Measurements from ENCODE around the gene PRKAG1. TPM values are rescaled to one million over a fixed set of nuclear protein-coding genes. Genes with fewer than 3 reads are reported as not detected.

The PRKAG1 gene
- total RNA-seq, 2 experiments from 2014 or later = 58.9 to 66.0 TPM

- no peaks in the 10 kb centered on the region for H3K27me3 Mint-ChIP-seq
- ATAC-seq = no peak
- H3K27ac Mint-ChIP-seq = no peak overlapping the region
- CTCF ChIA-PET = interaction anchor here (1.0 to 4.7 kb wide), 3 partner anchors 12 to 65 kb away, joined by 3 to 20 read pairs (median 4); partner anchors contain the start of gene RHEBL1
- H3K4me3 Mint-ChIP-seq = no peak overlapping the region
- peaks cover 24% of the 10 kb centered on the region for H3K36me3 Mint-ChIP-seq
- DNase-seq = no peak
- no peaks in the 10 kb centered on the region for H3K4me1 Mint-ChIP-seq
- no peaks in the 10 kb centered on the region for H3K9me3 Mint-ChIP-seq (ENCODE audit: low read depth)
Observed at GRCh38 chr12:49032679-49033447, 14.3 kb upstream of the PRKAG1 start.

- Mint-ChIP-seq H3K27ac (no peak overlapping the region), H3K4me3 (no peak overlapping the region), H3K27me3 (no peaks in the 10 kb centered on the region), H3K4me1 (no peaks in the 10 kb centered on the region), H3K9me3 (ENCODE audit: low read depth) (no peaks in the 10 kb centered on the region), H3K36me3 (peaks cover 25% of the 10 kb centered on the region)
- DNase-seq (no peak), ATAC-seq (no peak)
- CTCF ChIA-PET = no interaction called here
Observed at GRCh38 chr12:49032276-49032675, 13.7 kb upstream of the PRKAG1 start.

- Mint-ChIP-seq H3K4me3 (no peak overlapping the region), H3K4me1 (no peaks in the 10 kb centered on the region), H3K9me3 (ENCODE audit: low read depth) (no peaks in the 10 kb centered on the region), H3K36me3 (peaks cover 23% of the 10 kb centered on the region), H3K27me3 (no peaks in the 10 kb centered on the region), H3K27ac (no peak overlapping the region)
- ATAC-seq = no peak
- CTCF ChIA-PET = interaction anchor here (0.7 to 4.6 kb wide), 2 partner anchors 12 to 128 kb away, joined by 3 to 24 read pairs; a partner anchor contains a TSS
- DNase-seq = no peak
Observed at GRCh38 chr12:49031573-49032161, 13.1 kb upstream of the PRKAG1 start.

- no peaks in the 10 kb centered on the region for H3K27me3 Mint-ChIP-seq
- H3K4me1 Mint-ChIP-seq = no peaks in the 10 kb centered on the region
- no peak overlapping the region for H3K4me3 Mint-ChIP-seq
- DNase-seq (no peak), ATAC-seq (no peak)
- H3K9me3 Mint-ChIP-seq (ENCODE audit: low read depth) = no peaks in the 10 kb centered on the region
- H3K27ac Mint-ChIP-seq = no peak overlapping the region
- H3K36me3 Mint-ChIP-seq = peaks cover 21% of the 10 kb centered on the region
- CTCF ChIA-PET = interaction anchor here (0.7 to 4.6 kb wide), 5 partner anchors 12 to 127 kb away, joined by 3 to 24 read pairs (median 4); a partner anchor contains a TSS
Observed at GRCh38 chr12:49030714-49031572, 12.4 kb upstream of the PRKAG1 start.

- DNase-seq (no peak), ATAC-seq (no peak)
- Mint-ChIP-seq H3K36me3 (peaks cover 22% of the 10 kb centered on the region), H3K4me3 (no peak overlapping the region), H3K27ac (no peak overlapping the region), H3K4me1 (no peaks in the 10 kb centered on the region), H3K27me3 (no peaks in the 10 kb centered on the region), H3K9me3 (ENCODE audit: low read depth) (no peaks in the 10 kb centered on the region)
- CTCF ChIA-PET = interaction anchor here (0.8 to 4.6 kb wide), 6 partner anchors 10 to 42 kb away, joined by 3 to 24 read pairs (median 4); no protein-coding TSS in a partner anchor
Observed at GRCh38 chr12:49030119-49030518, 11.5 kb upstream of the PRKAG1 start.

- no peak overlapping the region for H3K4me3 Mint-ChIP-seq
- no peaks in the 10 kb centered on the region for H3K27me3 Mint-ChIP-seq
- peaks cover 22% of the 10 kb centered on the region for H3K36me3 Mint-ChIP-seq
- ATAC-seq = no peak
- no peak for DNase-seq
- H3K9me3 Mint-ChIP-seq (ENCODE audit: low read depth) = no peaks in the 10 kb centered on the region
- H3K27ac Mint-ChIP-seq = peak overlapping the region; percentile 36
- no peaks in the 10 kb centered on the region for H3K4me1 Mint-ChIP-seq
- CTCF ChIA-PET = interaction anchor here (1.4 to 4.6 kb wide), 2 partner anchors 15 to 37 kb away, joined by 3 to 24 read pairs; no protein-coding TSS in a partner anchor
Observed at GRCh38 chr12:49028666-49029275, 10.2 kb upstream of the PRKAG1 start.

- Mint-ChIP-seq H3K4me1 (no peaks in the 10 kb centered on the region), H3K27me3 (no peaks in the 10 kb centered on the region), H3K9me3 (ENCODE audit: low read depth) (no peaks in the 10 kb centered on the region), H3K36me3 (peaks cover 22% of the 10 kb centered on the region), H3K27ac (peak overlapping the region; percentile 31), H3K4me3 (no peak overlapping the region)
- CTCF ChIA-PET = interaction anchor here (4.6 kb wide), 1 partner anchor 15 kb away, joined by 24 read pairs; no protein-coding TSS in a partner anchor
- ATAC-seq (no peak), DNase-seq (no peak)
Observed at GRCh38 chr12:49027846-49028555, 9.4 kb upstream of the PRKAG1 start.

GRCh38 chr12:49026678-49027480 lies 8.3 kb upstream of the PRKAG1 start:
- H3K9me3 Mint-ChIP-seq (ENCODE audit: low read depth) = no peaks in the 10 kb centered on the region
- ATAC-seq (no peak), DNase-seq (no peak)
- no peak overlapping the region for H3K27ac Mint-ChIP-seq
- CTCF ChIA-PET = interaction anchor here (1.0 to 4.6 kb wide), 2 partner anchors 16 to 174 kb away, joined by 3 to 24 read pairs; no protein-coding TSS in a partner anchor
- no peaks in the 10 kb centered on the region for H3K4me1 Mint-ChIP-seq
- H3K27me3 Mint-ChIP-seq = no peaks in the 10 kb centered on the region
- H3K4me3 Mint-ChIP-seq = no peak overlapping the region
- H3K36me3 Mint-ChIP-seq = peaks cover 30% of the 10 kb centered on the region

GRCh38 chr12:49026101-49026500 lies 7.5 kb upstream of the PRKAG1 start:
- DNase-seq = no peak
- CTCF ChIA-PET = no interaction called here
- H3K27me3 Mint-ChIP-seq = no peaks in the 10 kb centered on the region
- H3K36me3 Mint-ChIP-seq = peaks cover 34% of the 10 kb centered on the region
- H3K4me1 Mint-ChIP-seq = no peaks in the 10 kb centered on the region
- no peak for ATAC-seq
- no peak overlapping the region for H3K4me3 Mint-ChIP-seq
- H3K9me3 Mint-ChIP-seq (ENCODE audit: low read depth) = no peaks in the 10 kb centered on the region
- H3K27ac Mint-ChIP-seq = no peak overlapping the region

GRCh38 chr12:49025463-49025862 lies 6.9 kb upstream of the PRKAG1 start:
- CTCF ChIA-PET = no interaction called here
- ATAC-seq = no peak
- H3K4me3 Mint-ChIP-seq = no peak overlapping the region
- DNase-seq = no peak
- H3K27ac Mint-ChIP-seq = no peak overlapping the region
- H3K4me1 Mint-ChIP-seq = no peaks in the 10 kb centered on the region
- no peaks in the 10 kb centered on the region for H3K27me3 Mint-ChIP-seq
- no peaks in the 10 kb centered on the region for H3K9me3 Mint-ChIP-seq (ENCODE audit: low read depth)
- peaks cover 36% of the 10 kb centered on the region for H3K36me3 Mint-ChIP-seq

GRCh38 chr12:49024543-49024942 lies 6.0 kb upstream of the PRKAG1 start:
- H3K27ac Mint-ChIP-seq = no peak overlapping the region

GRCh38 chr12:49023812-49024211 lies 5.2 kb upstream of the PRKAG1 start:
- Mint-ChIP-seq H3K27me3 (no peaks in the 10 kb centered on the region), H3K36me3 (peaks cover 35% of the 10 kb centered on the region), H3K4me3 (no peak overlapping the region), H3K9me3 (ENCODE audit: low read depth) (no peaks in the 10 kb centered on the region), H3K27ac (peak overlapping the region; percentile 26), H3K4me1 (peaks cover 10% of the 10 kb centered on the region)
- CTCF ChIA-PET = interaction anchor here (1.0 to 3.4 kb wide), 2 partner anchors 20 to 25 kb away, joined by 3 to 14 read pairs; no protein-coding TSS in a partner anchor
- DNase-seq (no peak), ATAC-seq (no peak)

More at GRCh38 chr12:49024543-49024942, 6.0 kb upstream of the PRKAG1 start:
- Mint-ChIP-seq H3K36me3 (peaks cover 36% of the 10 kb centered on the region), H3K27me3 (no peaks in the 10 kb centered on the region), H3K4me3 (no peak overlapping the region), H3K9me3 (ENCODE audit: low read depth) (no peaks in the 10 kb centered on the region), H3K4me1 (peaks cover 5% of the 10 kb centered on the region)
- ATAC-seq (no peak), DNase-seq (no peak)
- CTCF ChIA-PET = interaction anchor here (3.4 kb wide), 1 partner anchor 19 kb away, joined by 14 read pairs; no protein-coding TSS in a partner anchor
